Fibroblast of mammary gland (primary cell): ENCODE results near the gene ZAP70.
"Not testable (repeated sequence)": the region's sequence is repeated elsewhere in the genome, so short reads cannot be mapped to it uniquely, and the experiment has no call there.

Experiments used
- DNase-seq: peaks from one replicate; pipeline ENCODE4 v3.0.0-alpha.2; 2010; ENCODE audit warnings: low read depth
- H3K4me3 ChIP-seq: 2 replicates; pipeline ENCODE4 v1.5.1; 2011; ENCODE audit warnings: low read depth, mild to moderate bottlenecking, low read length, moderate library complexity; ENCODE audit not compliant: control insufficient read depth
- CTCF ChIP-seq: conservative IDR thresholded peaks from 2 replicates; pipeline ENCODE4 v1.5.1; 2011; ENCODE audit warnings: low read depth, low read length, inconsistent platforms; ENCODE audit not compliant: control insufficient read depth, insufficient read depth

Gene ZAP70

GRCh38 chr2:97671526-97671925 is 41.9 kb upstream of the ZAP70 start:
- no peak overlapping the region for H3K4me3 ChIP-seq
- TF ChIP-seq CTCF = no peak
- no peak for DNase-seq

- H3K4me3 ChIP-seq, DNase-seq: not testable (repeated sequence)
These were observed 40.7 kb upstream of the ZAP70 start for GRCh38 chr2:97672606-97673140.

GRCh38 chr2:97673182-97673914 is 40.0 kb upstream of the ZAP70 start:
- no peak overlapping the region for H3K4me3 ChIP-seq
- DNase-seq = no peak
- TF ChIP-seq CTCF = no peak

GRCh38 chr2:97673915-97674283 is 39.5 kb upstream of the ZAP70 start:
- no peak for DNase-seq
- TF ChIP-seq CTCF = no peak
- H3K4me3 ChIP-seq = no peak overlapping the region

GRCh38 chr2:97675430-97676113 is 37.8 kb upstream of the ZAP70 start:
- no peak overlapping the region for H3K4me3 ChIP-seq
- DNase-seq = no peak
- no peak for TF ChIP-seq CTCF

GRCh38 chr2:97676620-97677019 is 36.8 kb upstream of the ZAP70 start:
- TF ChIP-seq CTCF = no peak
- DNase-seq = no peak
- H3K4me3 ChIP-seq = no peak overlapping the region

GRCh38 chr2:97677480-97677879 is 35.9 kb upstream of the ZAP70 start:
- H3K4me3 ChIP-seq = no peak overlapping the region
- no peak for TF ChIP-seq CTCF
- no peak for DNase-seq
